Measurements from ENCODE around the gene FRMD7.

GRCh38 chrX:132059973-132060540 lies 67.8 kb downstream of the FRMD7 start:
- TF ChIP-seq, protein P1, sequence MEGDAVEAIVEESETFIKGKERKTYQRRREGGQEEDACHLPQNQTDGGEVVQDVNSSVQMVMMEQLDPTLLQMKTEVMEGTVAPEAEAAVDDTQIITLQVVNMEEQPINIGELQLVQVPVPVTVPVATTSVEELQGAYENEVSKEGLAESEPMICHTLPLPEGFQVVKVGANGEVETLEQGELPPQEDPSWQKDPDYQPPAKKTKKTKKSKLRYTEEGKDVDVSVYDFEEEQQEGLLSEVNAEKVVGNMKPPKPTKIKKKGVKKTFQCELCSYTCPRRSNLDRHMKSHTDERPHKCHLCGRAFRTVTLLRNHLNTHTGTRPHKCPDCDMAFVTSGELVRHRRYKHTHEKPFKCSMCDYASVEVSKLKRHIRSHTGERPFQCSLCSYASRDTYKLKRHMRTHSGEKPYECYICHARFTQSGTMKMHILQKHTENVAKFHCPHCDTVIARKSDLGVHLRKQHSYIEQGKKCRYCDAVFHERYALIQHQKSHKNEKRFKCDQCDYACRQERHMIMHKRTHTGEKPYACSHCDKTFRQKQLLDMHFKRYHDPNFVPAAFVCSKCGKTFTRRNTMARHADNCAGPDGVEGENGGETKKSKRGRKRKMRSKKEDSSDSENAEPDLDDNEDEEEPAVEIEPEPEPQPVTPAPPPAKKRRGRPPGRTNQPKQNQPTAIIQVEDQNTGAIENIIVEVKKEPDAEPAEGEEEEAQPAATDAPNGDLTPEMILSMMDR (IDR thresholded peaks at IDR 0.05) = no peak
- TF ChIP-seq EP300 (IDR thresholded peaks at IDR 0.05) (no peak), POLR2A (IDR thresholded peaks at IDR 0.05) (no peak)

Measured in sigmoid colon (tissue), 4 donors.